GM18951 (cell line): Measurements from ENCODE around the gene SPEM2.

ENCODE experiments used
- POLR2A ChIP-seq: IDR thresholded peaks from 4 replicates; pipeline ENCODE4 v1.6.1; 2011; ENCODE audit warnings: mild to moderate bottlenecking; ENCODE audit not compliant: insufficient read length, insufficient read depth; ENCODE audit errors: extremely low read depth
- in situ Hi-C: fragments of 300-500 bp; cut with MboI; formaldehyde crosslinking; loops from one replicate; pipeline ENCODE4 v1.12.0; 2022; ENCODE audit warnings: low sequenced_read_pairs, mixed read lengths, inconsistent platforms; ENCODE audit not compliant: unreplicated experiment

Gene SPEM2

DNA sequence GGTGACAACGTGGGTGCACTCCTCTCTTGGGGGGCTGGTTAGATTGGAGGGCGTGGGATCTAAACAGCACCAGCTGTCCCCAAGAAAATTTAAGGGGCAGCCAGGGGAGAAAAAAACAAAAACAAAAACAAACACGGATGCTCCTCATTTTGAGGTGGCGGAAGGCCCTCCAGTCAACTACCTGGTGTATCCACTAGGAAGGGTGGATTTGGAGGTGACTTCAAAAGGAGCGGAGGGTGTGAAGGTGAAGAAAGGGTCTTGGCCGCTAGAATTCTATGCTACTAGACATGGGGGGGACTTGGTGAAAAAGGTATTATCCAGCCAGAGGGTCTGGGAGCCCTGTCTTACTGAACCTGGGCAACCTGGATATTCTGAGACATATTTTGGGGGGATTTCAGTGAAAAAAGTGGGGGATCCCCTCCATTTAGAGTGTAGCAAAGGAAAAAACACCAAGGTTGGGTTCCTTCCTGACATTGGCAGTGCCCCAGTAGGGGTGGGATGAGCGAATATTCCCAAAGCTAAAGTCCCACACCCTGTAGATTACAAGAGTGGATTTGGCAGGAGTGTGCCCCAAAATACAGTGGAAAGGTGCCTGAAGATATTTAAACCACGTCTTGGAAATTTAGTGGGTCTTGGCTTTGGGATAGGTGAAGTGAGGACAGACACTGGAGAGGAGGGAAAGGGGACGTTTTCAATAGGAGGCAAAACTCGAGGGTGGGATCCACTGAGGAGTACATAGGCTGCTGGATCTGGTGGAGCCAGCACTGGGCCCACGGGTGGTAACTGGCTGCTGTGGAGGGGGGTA, 13.4 kb downstream of the SPEM2 start:
- in situ Hi-C loops = no loop called here
- no peak for TF ChIP-seq POLR2A

DNA sequence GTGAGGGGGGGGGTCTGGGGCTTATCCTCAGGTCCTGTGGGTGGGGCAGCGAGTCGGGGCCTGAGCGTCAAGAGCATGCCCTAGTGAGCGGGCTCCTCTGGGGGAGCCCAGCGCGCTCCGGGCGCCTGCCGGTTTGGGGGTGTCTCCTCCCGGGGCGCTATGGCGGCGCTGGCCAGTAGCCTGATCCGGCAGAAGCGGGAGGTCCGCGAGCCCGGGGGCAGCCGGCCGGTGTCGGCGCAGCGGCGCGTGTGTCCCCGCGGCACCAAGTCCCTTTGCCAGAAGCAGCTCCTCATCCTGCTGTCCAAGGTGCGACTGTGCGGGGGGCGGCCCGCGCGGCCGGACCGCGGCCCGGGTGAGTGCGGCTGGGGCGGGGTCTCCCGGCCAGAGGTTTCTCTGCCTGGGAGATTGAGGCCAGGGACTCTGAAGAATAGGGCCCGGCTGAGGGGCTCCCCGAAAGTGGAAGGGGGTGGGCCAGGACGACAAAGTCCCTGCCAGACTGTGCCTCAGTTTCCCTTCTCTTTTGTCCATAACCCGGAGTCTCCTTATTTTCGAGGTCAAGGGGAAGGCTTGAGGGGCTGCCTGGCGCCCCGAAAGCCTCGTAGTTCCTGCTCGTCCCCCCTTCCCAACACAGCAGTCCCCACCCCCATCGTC, 14.2 kb downstream of the SPEM2 start, which contains the start of gene FGF11:
TSS of gene FGF11 (plus strand) at position 51 of the 651 bp plus-strand sequence. CDS start at position 160, 109 bp downstream.
- TF ChIP-seq POLR2A = no peak
- in situ Hi-C loops = no loop called here

DNA sequence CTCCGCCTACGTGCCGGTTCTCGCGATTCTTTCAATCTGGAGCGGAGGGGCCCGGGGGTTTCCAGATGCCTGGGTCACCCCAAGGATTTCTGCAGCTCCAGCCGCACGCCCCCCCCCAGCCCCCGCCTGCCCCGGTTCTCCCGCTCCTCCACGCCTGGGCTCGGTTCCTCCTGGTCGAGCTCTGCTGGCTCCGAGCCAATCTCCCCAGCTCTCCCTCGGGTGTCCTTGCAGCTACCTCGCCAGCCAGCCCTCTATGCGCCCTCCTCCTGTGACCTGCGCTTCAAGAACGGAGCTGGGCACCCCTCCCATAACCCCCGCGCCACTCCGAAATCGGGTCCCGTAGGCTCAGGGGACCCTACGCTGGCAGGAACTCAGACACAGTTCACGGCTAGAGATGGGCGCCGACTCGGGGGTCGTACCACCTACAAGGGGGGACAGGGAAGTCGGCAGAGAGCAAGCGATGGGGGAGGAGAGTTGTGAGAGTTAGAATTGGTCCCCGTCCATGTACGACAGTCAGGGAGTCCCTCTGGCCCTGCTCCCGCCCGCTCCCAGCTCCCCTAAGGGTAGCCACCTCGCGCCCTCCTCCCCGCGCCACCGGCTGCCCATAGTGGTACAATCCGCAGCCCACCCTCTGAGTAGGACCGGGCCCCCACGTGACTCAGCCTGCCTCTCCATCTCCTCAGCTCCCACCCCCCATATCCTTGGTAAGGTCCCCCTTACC, 14.9 kb downstream of the SPEM2 start:
- TF ChIP-seq POLR2A = peak; percentile 29
- in situ Hi-C loops = no loop called here

DNA sequence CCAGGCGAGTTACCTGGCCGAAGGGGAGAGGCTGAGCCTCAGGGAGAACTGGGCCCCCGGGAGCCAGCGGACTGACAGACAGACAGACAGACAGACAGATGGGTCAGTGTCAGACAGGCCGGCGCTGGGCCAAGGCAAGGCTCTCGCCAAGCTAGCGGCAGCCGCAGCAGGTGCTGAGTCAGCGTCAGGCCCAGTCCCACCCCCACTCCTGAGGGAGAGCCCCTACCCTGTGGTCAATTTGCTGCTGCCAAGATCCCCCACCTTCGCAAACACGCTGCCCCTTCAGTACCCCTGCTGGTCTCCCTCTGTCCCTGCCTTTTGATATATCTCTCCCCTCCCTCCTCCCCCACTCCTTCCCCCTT, 15.4 kb downstream of the SPEM2 start:
- in situ Hi-C loops = no loop called here

DNA sequence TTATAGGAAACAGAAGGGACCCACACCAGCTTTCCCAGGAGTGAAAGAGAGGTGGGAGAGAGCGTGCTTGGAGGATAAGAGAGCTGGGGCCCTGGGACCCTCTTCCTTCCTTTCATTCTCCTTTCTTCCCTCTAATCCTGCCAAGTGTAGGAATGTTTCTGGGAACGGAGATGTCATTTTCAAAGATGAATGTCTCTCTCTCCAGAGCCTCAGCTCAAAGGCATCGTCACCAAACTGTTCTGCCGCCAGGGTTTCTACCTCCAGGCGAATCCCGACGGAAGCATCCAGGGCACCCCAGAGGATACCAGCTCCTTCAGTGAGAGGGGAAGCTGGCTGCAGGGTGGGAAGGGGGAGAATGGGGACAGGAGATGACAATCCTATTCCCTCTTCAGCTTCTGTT, 15.8 kb downstream of the SPEM2 start:
- in situ Hi-C loops = no loop called here
- no peak for TF ChIP-seq POLR2A

More for the DNA sequence above, 15.4 kb downstream of the SPEM2 start:
- no peak for TF ChIP-seq POLR2A

DNA sequence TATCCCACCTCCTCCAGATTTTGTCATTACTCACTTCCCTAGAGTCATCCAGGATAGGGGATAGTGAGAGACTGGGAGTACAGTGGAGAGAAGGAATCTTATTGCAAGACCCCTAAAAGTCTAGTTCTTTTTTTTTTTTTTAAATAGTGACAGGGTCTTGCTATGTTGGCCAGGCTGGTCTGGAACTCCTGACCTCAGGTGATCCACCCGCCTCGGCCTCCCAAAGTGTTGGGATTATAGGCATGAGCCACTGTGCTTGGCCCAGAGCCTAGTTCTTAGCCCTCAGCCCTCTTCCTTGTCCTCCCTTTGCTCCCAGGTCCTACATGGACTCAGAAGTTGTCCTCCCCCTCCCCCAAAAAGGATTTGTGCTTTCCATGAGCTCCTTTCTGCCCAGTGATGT, 16.7 kb downstream of the SPEM2 start:
- in situ Hi-C loops = no loop called here
- TF ChIP-seq POLR2A = no peak

DNA sequence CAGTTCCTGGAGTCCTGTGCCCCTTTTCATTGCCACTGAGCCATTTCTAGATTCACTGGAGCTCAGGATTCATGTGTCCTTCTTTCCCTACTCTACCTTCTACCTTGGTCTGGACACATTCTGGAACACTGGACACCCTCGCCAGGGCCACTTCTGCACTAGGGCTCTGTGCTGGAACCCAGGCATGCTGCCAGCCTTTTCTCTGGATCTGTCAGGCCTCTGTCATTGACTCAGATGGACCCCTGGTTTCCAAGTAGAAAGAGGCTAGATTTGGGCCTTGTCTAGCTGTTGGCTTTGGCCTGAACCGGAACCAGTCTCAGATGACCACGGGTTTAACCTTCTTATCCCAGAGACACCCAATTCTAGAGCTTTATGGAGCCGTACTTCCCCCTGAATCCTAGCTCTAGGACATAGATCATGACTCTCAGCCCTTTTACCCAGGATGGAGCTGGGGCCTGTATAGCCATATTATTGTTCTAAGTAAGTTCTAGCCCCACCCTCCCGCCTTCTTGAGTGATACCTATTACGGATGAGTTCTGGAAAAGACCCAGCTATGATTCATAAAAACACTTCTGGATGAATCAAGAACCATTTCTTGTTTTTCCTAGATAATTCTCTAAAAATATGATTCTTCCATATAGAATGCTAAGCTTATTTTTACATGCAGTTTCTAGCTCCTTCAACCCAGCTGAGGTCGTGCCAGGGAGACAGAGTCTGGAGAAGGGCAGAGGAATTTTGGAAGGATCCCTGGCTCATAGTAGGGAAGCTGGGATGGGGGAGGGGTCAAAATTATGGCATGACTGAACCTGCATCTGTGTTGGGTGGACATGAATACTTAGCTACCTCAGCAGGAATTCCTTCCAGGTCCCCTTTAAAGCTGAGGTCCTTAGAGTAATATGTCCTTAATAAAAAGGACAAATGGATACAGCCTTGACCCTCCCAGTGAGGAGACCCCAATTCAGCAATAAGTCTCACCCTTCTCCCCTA, 18.4 kb downstream of the SPEM2 start:
- TF ChIP-seq POLR2A = no peak
- in situ Hi-C loops = no loop called here

DNA sequence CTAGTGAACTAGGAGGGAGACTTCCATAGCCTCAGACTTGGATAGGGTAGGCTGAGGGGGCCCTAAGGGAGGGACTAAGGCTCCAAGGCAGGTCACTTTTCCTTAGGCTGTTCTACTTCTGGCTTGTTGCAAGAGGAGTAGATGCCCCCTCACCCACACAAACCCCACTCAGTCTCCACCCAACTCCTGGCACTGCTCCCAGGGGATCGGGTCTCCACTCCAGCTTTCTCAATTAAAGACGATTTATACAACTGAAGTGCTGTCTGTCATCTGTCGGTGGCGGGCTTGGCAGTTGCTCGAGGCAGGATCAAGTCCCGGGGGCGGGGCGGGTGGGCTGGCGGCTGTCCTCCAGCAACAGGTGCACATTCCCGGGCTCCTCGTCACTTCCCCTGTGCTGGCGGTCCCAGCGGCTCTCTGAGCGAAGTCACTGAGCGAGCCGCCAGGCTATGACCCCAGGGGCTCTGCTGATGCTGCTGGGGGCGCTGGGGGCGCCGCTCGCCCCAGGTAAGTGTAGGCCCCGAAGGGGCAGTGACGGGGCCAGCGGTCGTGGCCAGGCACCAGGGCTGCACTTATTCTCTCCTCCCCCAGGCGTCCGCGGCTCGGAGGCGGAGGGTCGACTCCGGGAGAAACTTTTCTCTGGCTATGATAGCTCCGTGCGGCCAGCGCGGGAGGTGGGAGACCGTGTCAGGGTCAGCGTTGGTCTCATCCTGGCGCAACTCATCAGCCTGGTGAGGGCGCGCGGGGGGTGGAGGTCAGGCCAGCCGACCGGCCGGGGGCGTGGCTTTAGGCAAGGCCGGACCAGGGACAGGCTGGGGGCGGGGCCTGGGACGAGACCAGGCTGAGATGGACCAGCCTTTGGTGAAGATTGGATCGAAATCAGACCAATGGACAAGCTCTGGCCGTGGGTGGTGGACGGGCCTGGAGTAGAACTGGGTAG, 19.5 kb downstream of the SPEM2 start, which contains the start of gene CHRNB1:
TSS of gene CHRNB1 (plus strand) at position 380 of the 937 bp plus-strand sequence. CDS start at position 447, 67 bp downstream.
- in situ Hi-C loops = no loop called here

DNA sequence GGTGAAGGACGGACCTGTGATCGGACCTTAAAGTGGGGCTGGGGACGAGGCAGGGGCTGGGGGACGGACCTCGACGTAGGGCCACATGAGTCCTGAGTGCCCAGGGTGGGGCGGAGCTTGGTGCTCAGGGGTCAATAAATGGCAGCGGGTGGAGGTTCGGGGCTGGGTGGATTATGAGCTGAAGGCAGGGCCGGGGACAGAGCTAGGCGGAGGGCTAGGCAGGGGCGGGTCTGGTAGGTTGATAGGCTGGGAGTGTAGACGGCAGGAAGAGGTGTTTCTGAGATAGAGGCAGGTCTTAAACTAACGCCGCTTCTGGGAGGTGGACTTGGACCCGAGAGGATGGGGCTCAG, 20.2 kb downstream of the SPEM2 start:
- no peak for TF ChIP-seq POLR2A
- in situ Hi-C loops = no loop called here

More for the DNA sequence above, 19.5 kb downstream of the SPEM2 start, which contains the start of gene CHRNB1:
- no peak for TF ChIP-seq POLR2A

DNA sequence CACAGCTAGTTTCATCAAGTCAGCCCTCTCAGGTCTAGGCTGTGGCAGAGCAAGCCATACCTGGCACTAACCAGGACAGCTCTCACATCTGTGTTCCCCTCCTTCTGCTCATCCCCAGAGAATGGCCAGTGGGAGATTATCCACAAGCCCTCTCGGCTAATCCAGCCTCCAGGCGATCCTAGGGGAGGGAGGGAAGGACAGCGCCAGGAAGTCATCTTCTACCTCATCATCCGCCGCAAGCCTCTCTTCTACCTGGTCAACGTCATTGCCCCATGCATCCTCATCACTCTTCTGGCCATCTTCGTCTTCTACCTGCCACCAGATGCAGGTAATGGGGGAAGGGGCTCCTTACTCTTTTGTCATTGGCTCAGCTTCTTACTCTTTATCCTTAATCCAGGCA, 23.0 kb downstream of the SPEM2 start:
- no peak for TF ChIP-seq POLR2A
- in situ Hi-C loops = no loop called here

DNA sequence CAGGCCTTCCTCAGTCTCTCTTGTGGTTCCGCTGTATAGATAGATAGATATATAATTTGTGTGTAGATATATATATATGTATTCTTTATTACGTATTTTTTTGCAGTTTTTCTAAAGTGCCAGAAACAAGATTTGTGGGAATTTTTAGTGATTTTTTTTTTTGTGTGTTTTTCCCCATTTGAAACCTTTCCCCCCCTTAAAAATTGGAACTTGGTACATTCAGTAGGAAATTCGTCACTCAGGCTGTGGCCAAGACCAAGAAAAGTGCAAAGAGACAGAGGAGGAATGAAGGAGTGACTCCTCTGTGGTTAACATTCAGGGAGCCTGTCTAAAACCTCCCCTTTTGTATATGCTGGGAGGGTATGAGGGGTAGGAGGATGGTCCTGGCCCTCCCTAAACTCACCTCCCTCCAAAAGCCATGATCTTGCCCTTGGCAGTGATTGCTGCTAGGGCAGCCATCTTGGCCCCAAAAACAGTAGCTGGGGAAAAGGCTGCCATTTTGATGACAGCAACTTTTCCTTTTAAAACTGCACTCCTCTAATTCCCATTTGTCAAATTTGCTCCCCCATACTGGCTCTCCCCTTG, 34.6 kb downstream of the SPEM2 start:
- in situ Hi-C loops = no loop called here
- no peak for TF ChIP-seq POLR2A
